Hepatocyte (in vitro differentiated cells): ENCODE results near the gene SETD3. TPM values are rescaled to one million over a fixed set of nuclear protein-coding genes. Genes with fewer than 3 reads are reported as not detected.

Source experiments
- DNase-seq: peaks from one replicate; pipeline ENCODE4 v3.0.0-alpha.2; 2016; ENCODE audit warnings: low spot score
- H2AFZ ChIP-seq: fragments of 200-600 bp; sonication (generic); 2 replicates; pipeline ENCODE4 v1.6.0; 2016; ENCODE audit warnings: antibody characterized with exemption, mild to moderate bottlenecking
- H3K27ac ChIP-seq: fragments of 200-600 bp; sonication (generic); 2 replicates; pipeline ENCODE4 v1.5.1; 2016; ENCODE audit warnings: mild to moderate bottlenecking
- H3K27me3 ChIP-seq: fragments of 200-600 bp; sonication (generic); 2 replicates; pipeline ENCODE4 v1.6.1; 2016
- H3K36me3 ChIP-seq: fragments of 200-600 bp; sonication (generic); replicated peaks from 2 replicates; pipeline ENCODE4 v1.5.1; 2016; ENCODE audit warnings: low read depth; ENCODE audit not compliant: insufficient read depth
- H3K4me1 ChIP-seq: fragments of 200-600 bp; sonication (generic); 2 replicates; pipeline ENCODE4 v1.5.1; 2016; ENCODE audit warnings: mild to moderate bottlenecking, moderate library complexity; ENCODE audit not compliant: insufficient read depth
- H3K4me2 ChIP-seq: fragments of 200-600 bp; sonication (generic); 2 replicates; pipeline ENCODE4 v1.6.0; 2016
- H3K4me3 ChIP-seq: fragments of 200-600 bp; sonication (generic); 2 replicates; pipeline ENCODE4 v1.5.1; 2016; ENCODE audit warnings: mild to moderate bottlenecking
- H3K79me2 ChIP-seq: fragments of 200-600 bp; sonication (generic); 2 replicates; pipeline ENCODE4 v1.6.0; 2017; ENCODE audit warnings: mild to moderate bottlenecking
- H3K9me2 ChIP-seq: fragments of 200-600 bp; sonication (generic); replicated peaks from 2 replicates; pipeline ENCODE4 v1.6.0; 2017; ENCODE audit warnings: mild to moderate bottlenecking; ENCODE audit not compliant: insufficient read depth
- H3K9me3 ChIP-seq: fragments of 200-600 bp; sonication (generic); 2 replicates; pipeline ENCODE4 v1.5.1; 2016; ENCODE audit warnings: low read depth, mild to moderate bottlenecking
- H4K20me1 ChIP-seq: fragments of 200-600 bp; sonication (generic); 2 replicates; pipeline ENCODE4 v1.6.0; 2016; ENCODE audit warnings: mild to moderate bottlenecking; ENCODE audit not compliant: insufficient read depth, poor library complexity, severe bottlenecking
- EZH2 ChIP-seq: fragments of 200-600 bp; sonication (generic); IDR thresholded peaks from 2 replicates; pipeline ENCODE4 v1.6.1; 2016; ENCODE audit warnings: antibody characterized with exemption, mild to moderate bottlenecking, borderline replicate concordance
- EZH2phosphoT487 ChIP-seq: fragments of 200-600 bp; sonication (generic); IDR thresholded peaks from one replicate; pipeline ENCODE4 v1.6.1; 2018; ENCODE audit warnings: antibody characterized with exemption, mild to moderate bottlenecking, low read depth, moderate library complexity; ENCODE audit not compliant: unreplicated experiment, severe bottlenecking
- WGBS: methylation state at CpG from one replicate; pipeline ENCODE4 v1.1.6; 2016; ENCODE audit warnings: low lambda C conversion rate; ENCODE audit errors: missing lambda C conversion rate; 5-methylcytosine and 5-hydroxymethylcytosine counted together
- polyA plus RNA-seq: library from polyadenylated mRNA; unstranded; fragments of >200 nt; fragmentation: Nextera tagmentation; extraction: Ambion mirVana; gene quantifications from 2 replicates; pipeline ENCODE4 v1.2.1, GENCODE V29; 2016
- total RNA-seq: library from RNA; depleted of rRNA; stranded (reverse); fragments of >200 nt; gene quantifications from 2 replicates; pipeline ENCODE4 v1.2.3, GENCODE V29; 2014
- TF ChIP-seq, protein P1 (sequence below): fragments of 200-600 bp; sonication (generic); IDR thresholded peaks from 2 replicates; pipeline ENCODE4 v1.5.1; 2016; ENCODE audit warnings: antibody characterized with exemption, mild to moderate bottlenecking; ENCODE audit not compliant: poor library complexity

Gene SETD3
- total and polyA plus RNA-seq, 2 experiments from 2014 or later: 43.6 to 60.2 TPM

GRCh38 chr14:99436247-99437180 lies 44.1 kb downstream of the SETD3 start:
- Histone ChIP-seq H3K36me3 (no peaks in the 10 kb centered on the region), H3K27ac (peak overlapping the region; percentile 29), H3K27me3 (no peaks in the 10 kb centered on the region), H3K9me3 (no peaks in the 10 kb centered on the region), H4K20me1 (no peaks in the 10 kb centered on the region), H3K4me1 (no peaks in the 10 kb centered on the region), H3K9me2 (no peaks in the 10 kb centered on the region), H3K4me2 (no peak overlapping the region), H2AFZ (no peak overlapping the region), H3K4me3 (no peak overlapping the region), H3K79me2 (peaks cover 13% of the 10 kb centered on the region)
- WGBS: 88% methylated on average over 14 of the region's 14 CpGs
- DNase-seq: no peak
- TF ChIP-seq, protein P1, sequence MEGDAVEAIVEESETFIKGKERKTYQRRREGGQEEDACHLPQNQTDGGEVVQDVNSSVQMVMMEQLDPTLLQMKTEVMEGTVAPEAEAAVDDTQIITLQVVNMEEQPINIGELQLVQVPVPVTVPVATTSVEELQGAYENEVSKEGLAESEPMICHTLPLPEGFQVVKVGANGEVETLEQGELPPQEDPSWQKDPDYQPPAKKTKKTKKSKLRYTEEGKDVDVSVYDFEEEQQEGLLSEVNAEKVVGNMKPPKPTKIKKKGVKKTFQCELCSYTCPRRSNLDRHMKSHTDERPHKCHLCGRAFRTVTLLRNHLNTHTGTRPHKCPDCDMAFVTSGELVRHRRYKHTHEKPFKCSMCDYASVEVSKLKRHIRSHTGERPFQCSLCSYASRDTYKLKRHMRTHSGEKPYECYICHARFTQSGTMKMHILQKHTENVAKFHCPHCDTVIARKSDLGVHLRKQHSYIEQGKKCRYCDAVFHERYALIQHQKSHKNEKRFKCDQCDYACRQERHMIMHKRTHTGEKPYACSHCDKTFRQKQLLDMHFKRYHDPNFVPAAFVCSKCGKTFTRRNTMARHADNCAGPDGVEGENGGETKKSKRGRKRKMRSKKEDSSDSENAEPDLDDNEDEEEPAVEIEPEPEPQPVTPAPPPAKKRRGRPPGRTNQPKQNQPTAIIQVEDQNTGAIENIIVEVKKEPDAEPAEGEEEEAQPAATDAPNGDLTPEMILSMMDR: no peak
- no peak for TF ChIP-seq EZH2
- TF ChIP-seq EZH2phosphoT487: no peak

GRCh38 chr14:99435327-99435726 lies 45.3 kb downstream of the SETD3 start:
- no peaks in the 10 kb centered on the region for H4K20me1 ChIP-seq
- no peaks in the 10 kb centered on the region for H3K4me1 ChIP-seq
- H2AFZ ChIP-seq: no peak overlapping the region
- H3K4me3 ChIP-seq: no peak overlapping the region
- DNase-seq: no peak
- 51% methylated on average over 4 of the region's 4 CpGs for WGBS
- H3K79me2 ChIP-seq: peaks cover 18% of the 10 kb centered on the region
- H3K27ac ChIP-seq: no peak overlapping the region
- no peak overlapping the region for H3K4me2 ChIP-seq
- H3K27me3 ChIP-seq: no peaks in the 10 kb centered on the region
- H3K9me2 ChIP-seq: no peaks in the 10 kb centered on the region
- TF ChIP-seq, protein P1: no peak
- TF ChIP-seq EZH2: no peak
- TF ChIP-seq EZH2phosphoT487: no peak
- H3K36me3 ChIP-seq: no peaks in the 10 kb centered on the region
- no peaks in the 10 kb centered on the region for H3K9me3 ChIP-seq

DNA sequence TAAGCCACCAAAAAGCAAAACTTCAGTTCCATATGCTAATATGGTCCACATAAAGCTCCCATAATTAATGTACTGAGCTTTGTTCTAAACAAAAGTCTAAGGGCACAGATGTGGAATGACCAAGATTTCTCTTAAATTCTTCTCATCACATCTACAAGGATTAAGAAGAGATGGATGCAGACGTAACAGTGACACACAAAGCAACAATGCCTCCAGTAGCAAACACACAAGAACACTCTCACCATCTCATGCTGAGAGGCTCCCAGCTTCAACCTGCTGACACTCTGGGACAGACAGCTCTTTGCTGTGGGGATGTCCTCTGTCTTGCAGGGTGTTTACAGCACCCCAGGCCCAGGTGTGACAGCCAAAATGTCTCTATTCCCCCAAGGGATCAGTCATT lies 48.2 kb downstream of the SETD3 start:
- Histone ChIP-seq H3K9me3 (no peaks in the 10 kb centered on the region), H3K4me2 (no peak overlapping the region), H3K27ac (no peak overlapping the region), H2AFZ (no peak overlapping the region), H3K9me2 (no peaks in the 10 kb centered on the region), H3K4me1 (no peaks in the 10 kb centered on the region), H3K4me3 (no peak overlapping the region), H3K79me2 (peaks cover 22% of the 10 kb centered on the region), H4K20me1 (no peaks in the 10 kb centered on the region), H3K27me3 (no peaks in the 10 kb centered on the region), H3K36me3 (no peaks in the 10 kb centered on the region)
- TF ChIP-seq, protein P1: no peak
- TF ChIP-seq EZH2 (no peak), EZH2phosphoT487 (no peak)
- 76% methylated on average over 1 of the region's 1 CpG for WGBS
- DNase-seq: no peak
